K562 (cell line): ENCODE data around the gene BLVRA. TPM values are rescaled to one million over a fixed set of nuclear protein-coding genes. Genes with fewer than 3 reads are reported as not detected.

Experiments used
- ATAC-seq: fragments of 200-7000 bp; cut with Tn5 transposase; 3 replicates; pipeline ENCODE4 v1.9.1; 2020; ENCODE audit warnings: moderate library complexity
- BruUV-seq: library from RNA; stranded (reverse); fragments of 400-500 nt; replicated peaks from 2 replicates; lab custom pipeline; 2021; lab: Mats Ljungman, UMichigan
- CTCF ChIA-PET: fragments of 300-600 bp; formaldehyde crosslinking; extraction: SDS; loops from one replicate; lab custom pipeline; 2021; ENCODE audit warnings: low intra/inter-chr PET ratio; lab: Yijun Ruan, JAX
- POLR2A ChIA-PET: fragments of 300-600, 350-650 bp; sonication (Branson Sonifier 250); formaldehyde crosslinking; extraction: SDS; loops from one replicate; lab custom pipeline; 2021; ENCODE audit warnings: antibody characterized with exemption, inconsistent platforms; lab: Yijun Ruan, JAX
- DNase-seq, 4 experiments: peaks; one replicate each; pipeline versions ENCODE4 v3.0.0 to v3.0.0-alpha.2; 2011 to 2018; ENCODE audit warnings: low spot score in 3 of 4, mixed read lengths in 3 of 4; ENCODE audit errors: extremely low read depth in 1 of 4
- FAIRE-seq: peaks from 2 replicates; lab custom pipeline; 2011; peaks lifted over from hg19 to GRCh38; lab: Jason Lieb, UNC
- H2AFZ ChIP-seq: 2 replicates; pipeline ENCODE4 v1.6.0; 2011; ENCODE audit warnings: low read depth, low read length, control low read depth, inconsistent platforms
- H3K27ac ChIP-seq: fragments of 200-600 bp; 3 replicates; pipeline ENCODE4 v1.8.0; 2011; ENCODE audit warnings: low read depth, mild to moderate bottlenecking, control low read depth, inconsistent platforms, low read length, moderate library complexity, mixed read lengths; ENCODE audit errors: extremely low read depth
- H3K27me3 ChIP-seq, 2 experiments: fragments of 300-600 bp in 1 of 2; 2 replicates in 1 of 2; 3 replicates in 1 of 2; pipeline versions ENCODE4 v1.6.0 to v1.8.0; 2011; ENCODE audit warnings: inconsistent platforms in 2 of 2, low read length in 2 of 2, mild to moderate bottlenecking in 1 of 2, mixed read lengths in 1 of 2, moderate library complexity in 1 of 2; ENCODE audit not compliant: control insufficient read depth in 2 of 2, insufficient read depth in 2 of 2
- H3K36me3 ChIP-seq: fragments of 300-600 bp; 3 replicates; pipeline ENCODE4 v1.8.0; 2011; ENCODE audit warnings: mild to moderate bottlenecking, low read length, inconsistent platforms; ENCODE audit not compliant: control insufficient read depth, insufficient read depth
- H3K4me1 ChIP-seq, 2 experiments: fragments of 200-600 bp in 1 of 2; replicated peaks in 1 of 2; 2 replicates in 1 of 2; 3 replicates in 1 of 2; pipeline versions ENCODE4 v1.5.1 to v1.8.0; 2011; ENCODE audit warnings: inconsistent platforms in 2 of 2, low read length in 2 of 2, mild to moderate bottlenecking in 1 of 2, mixed read lengths in 1 of 2, moderate library complexity in 1 of 2; ENCODE audit not compliant: control insufficient read depth in 2 of 2, insufficient read depth in 2 of 2
- H3K4me2 ChIP-seq: 2 replicates; pipeline ENCODE4 v1.6.1; 2011; ENCODE audit warnings: low read length, control low read depth, inconsistent platforms, mixed read lengths; ENCODE audit not compliant: insufficient read depth
- H3K4me3 ChIP-seq: fragments of 200-600 bp; sonication (generic), shearing (Covaris generic); 2 replicates; pipeline ENCODE4 v1.5.1; 2016; ENCODE audit warnings: control low read depth, inconsistent platforms
- H3K79me2 ChIP-seq: fragments of 200-600 bp; 3 replicates; pipeline ENCODE4 v1.8.0; 2011; ENCODE audit warnings: low read length, inconsistent platforms; ENCODE audit not compliant: control insufficient read depth, insufficient read depth
- H3K9ac ChIP-seq, 2 experiments: 2 replicates each; pipeline versions ENCODE4 v1.6.0 to v1.6.1; 2011; ENCODE audit warnings: low read depth in 2 of 2, low read length in 2 of 2, control low read depth in 1 of 2, inconsistent platforms in 1 of 2, mild to moderate bottlenecking in 1 of 2, mixed read lengths in 1 of 2; ENCODE audit not compliant: insufficient read depth in 1 of 2
- H3K9me1 ChIP-seq: one replicate; pipeline ENCODE4 v1.6.0; 2011; ENCODE audit warnings: inconsistent platforms, mild to moderate bottlenecking, low read length, moderate library complexity; ENCODE audit not compliant: control insufficient read depth, insufficient read depth
- H3K9me3 ChIP-seq: replicated peaks from 2 replicates; pipeline ENCODE4 v1.5.1; 2011; ENCODE audit warnings: low read depth, low read length, inconsistent platforms; ENCODE audit not compliant: control insufficient read depth, insufficient read depth
- H4K20me1 ChIP-seq: replicated peaks from 2 replicates; pipeline ENCODE4 v1.6.1; 2011; ENCODE audit warnings: low read length, inconsistent platforms, mixed read lengths; ENCODE audit not compliant: control insufficient read depth, insufficient read depth
- ARID1B ChIP-seq: fragments of 450-650 bp; IDR thresholded peaks from 2 replicates; pipeline ENCODE4 v1.6.1; 2016; ENCODE audit warnings: antibody characterized with exemption, mild to moderate bottlenecking, inconsistent platforms
- KAT8 ChIP-seq: fragments of 450-650 bp; IDR thresholded peaks from 2 replicates; pipeline ENCODE4 v1.6.1; 2016; ENCODE audit warnings: low read depth, mild to moderate bottlenecking
- PURB ChIP-seq: sonication (generic); formaldehyde crosslinking; IDR thresholded peaks from 2 replicates; pipeline ENCODE4 v1.9.0; 2021; ENCODE audit warnings: low read depth, mild to moderate bottlenecking, missing genetic modification reagents
- THRA ChIP-seq: fragments of 450-650 bp; IDR thresholded peaks from 2 replicates; pipeline ENCODE4 v1.6.1; 2017; ENCODE audit warnings: mild to moderate bottlenecking, moderate library complexity
- WGBS: fragments of 100-300 bp; shearing (Covaris generic); methylation state at CpG from one replicate; pipeline ENCODE4 v1.1.6; 2016; ENCODE audit warnings: low coverage, mixed read lengths; ENCODE audit not compliant: insufficient coverage; ENCODE audit errors: missing lambda C conversion rate; 5-methylcytosine and 5-hydroxymethylcytosine counted together
- in situ Hi-C: fragments of 300-500 bp; cut with MboI; formaldehyde crosslinking; loops from 4 replicates; pipeline ENCODE4 v1.15.0; 2018; ENCODE audit warnings: inconsistent platforms, mixed read lengths
- intact Hi-C: fragments of 100-400 bp; cut with micrococcal nuclease; formaldehyde crosslinking; loops from 2 replicates; pipeline ENCODE4 v1.14.2; 2022
- polyA plus RNA-seq, 8 experiments: library from polyadenylated mRNA; depleted of rRNA in 4 of 8; stranded (reverse) in 5 of 8; unstranded in 3 of 8; fragments of >200 nt; fragmentation: Nextera tagmentation in 2 of 8; fragmentation: Illumina TruSeq in 1 of 8; extraction: Ambion mirVana in 2 of 8; extraction: Trizol in 1 of 8; gene quantifications; 2 replicates each; pipeline versions ENCODE4 v1.2.1 to v1.2.3, GENCODE V29; 2011 to 2014; ENCODE audit warnings: inconsistent platforms in 1 of 8, missing spikeins in 1 of 8
- total RNA-seq, 7 experiments: library from RNA; depleted of rRNA in 6 of 7; stranded (reverse); fragments of >200 nt in 6 of 7; fragmentation: Illumina TruSeq in 2 of 7; extraction: Trizol in 2 of 7; gene quantifications; 2 replicates each; pipeline versions ENCODE4 v1.2.1 to v1.2.3, GENCODE V29; 2011 to 2021; ENCODE audit warnings: low replicate concordance in 1 of 7

BLVRA gene
- total and polyA plus RNA-seq, 9 of the 15 experiments (the other 6 are each of a cell fraction or from before 2014, with no cell fraction given): 48.5 to 147 (median 61.5) TPM

- ChIA-PET CTCF (no interaction called here), POLR2A (no interaction called here)
Measured at GRCh38 chr7:43769791-43770465, 11.4 kb downstream of the BLVRA start.

More at GRCh38 chr7:43769791-43770465, 11.4 kb downstream of the BLVRA start:
- no peaks in the 10 kb centered on the region for H4K20me1 ChIP-seq
- H3K27me3 ChIP-seq: no peaks in the 10 kb centered on the region
- 84% methylated on average over 10 of the region's 10 CpGs for WGBS
- H3K27ac ChIP-seq: no peak overlapping the region
- in situ Hi-C loops: no loop called here
- no peaks in the 10 kb centered on the region for H3K9me3 ChIP-seq
- BruUV-seq: no TSS peak
- no peaks in the 10 kb centered on the region for H3K9me1 ChIP-seq
- intact Hi-C loops: loop anchor here (5.0 kb wide), 2 partner anchors 42 to 43 kb away; partner anchors contain the start of gene COA1
- peaks cover 15% of the 10 kb centered on the region for H3K36me3 ChIP-seq
- no peak for ATAC-seq
- no peak overlapping the region for H2AFZ ChIP-seq
- TF ChIP-seq KAT8: no peak
- no peak for TF ChIP-seq PURB (CRISPR knock-in tag)
- TF ChIP-seq THRA: no peak
- TF ChIP-seq ARID1B: no peak
- no peak for FAIRE-seq
- H3K9ac ChIP-seq: no peak overlapping the region
- no peak overlapping the region for H3K4me3 ChIP-seq
- H3K4me1 ChIP-seq: peaks cover 45 to 46% of the 10 kb centered on the region in 2 experiments
- no peak for DNase-seq
- H3K4me2 ChIP-seq: no peak overlapping the region
- peaks cover 45% of the 10 kb centered on the region for H3K79me2 ChIP-seq
